Brain microvascular endothelial cell (primary cell): Measurements from ENCODE around the gene CFAP91.

Experiments used
- DNase-seq: peaks from one replicate; pipeline ENCODE4 v3.0.0-alpha.2; 2020
- H3K27ac ChIP-seq: fragments of 250-450 bp; sonication (Bioruptor Pico); 2 replicates; pipeline ENCODE4 v1.5.1; 2020; ENCODE audit warnings: mild to moderate bottlenecking, moderate library complexity
- H3K27me3 ChIP-seq: fragments of 250-450 bp; sonication (Bioruptor Pico); replicated peaks from 2 replicates; pipeline ENCODE4 v1.5.1; 2020; ENCODE audit warnings: mild to moderate bottlenecking
- H3K36me3 ChIP-seq: fragments of 250-450 bp; sonication (Bioruptor Pico); replicated peaks from 2 replicates; pipeline ENCODE4 v1.5.1; 2020; ENCODE audit warnings: mild to moderate bottlenecking
- H3K4me3 ChIP-seq: 2 replicates; pipeline ENCODE4 v1.5.1; 2011; ENCODE audit warnings: low read depth, mild to moderate bottlenecking, control low read depth, low read length, moderate library complexity
- in situ Hi-C: cut with HindIII; loops from 2 replicates; pipeline ENCODE4 v1.10.0; 2017; ENCODE audit warnings: low sequenced_read_pairs, low pct_ligation_motif_present
- TF ChIP-seq, protein P1 (sequence below): IDR thresholded peaks from 2 replicates; pipeline ENCODE4 v1.5.1; 2011; ENCODE audit warnings: low read depth, mild to moderate bottlenecking, moderate library complexity, low read length, control low read depth, inconsistent platforms; ENCODE audit errors: missing control alignments

CFAP91 gene

DNA sequence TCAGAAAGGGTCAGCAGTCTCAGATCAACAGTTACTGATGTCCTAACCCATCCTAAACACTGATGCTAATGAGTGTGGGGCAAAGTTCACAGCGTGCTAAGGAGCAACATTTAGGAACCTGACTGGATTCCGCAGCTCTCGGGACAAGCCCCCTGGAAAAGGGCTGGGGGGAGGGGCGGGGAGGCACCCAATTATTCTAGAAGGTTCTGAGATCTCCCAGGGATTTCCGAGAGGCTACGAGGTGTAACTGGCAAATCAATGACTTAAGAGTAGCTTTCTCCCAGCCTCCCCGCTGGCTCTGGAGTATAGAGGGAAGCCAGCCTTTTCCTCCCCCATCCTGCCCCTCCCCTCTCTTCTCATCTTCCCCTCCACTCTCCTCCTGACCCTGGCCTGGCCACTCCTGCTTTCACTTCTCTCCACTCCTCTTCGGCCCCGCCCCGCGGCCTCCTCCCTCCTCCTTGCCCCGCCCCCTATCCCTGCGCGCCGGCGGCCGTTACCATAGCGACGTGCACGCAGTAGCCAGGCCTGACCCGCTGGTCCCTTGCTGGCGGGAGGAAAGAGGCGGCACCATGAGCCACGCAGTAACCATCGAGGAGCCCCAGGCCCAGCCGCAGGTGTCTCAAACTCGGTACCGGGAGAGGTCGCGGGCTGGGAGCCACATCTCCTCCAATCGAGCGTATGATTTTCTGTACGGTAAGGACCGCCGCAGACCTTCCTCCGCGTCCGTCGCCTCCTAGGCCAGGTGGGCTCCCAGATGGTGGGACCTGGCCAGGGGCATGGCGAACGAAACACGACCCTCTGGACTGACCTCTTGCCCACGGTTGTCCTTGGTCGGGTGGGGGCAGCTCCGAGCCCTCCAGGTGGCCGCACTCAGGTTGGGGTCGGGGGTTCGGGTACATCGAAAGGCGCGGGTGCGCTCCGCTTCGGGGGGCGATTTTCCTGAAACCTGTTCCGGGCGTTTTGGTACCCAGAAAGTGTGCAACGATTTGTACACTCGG, at the start of gene CFAP91:
Gene CFAP91 (plus strand): TSS at position 493 of the 998 bp plus-strand sequence. CDS start 77 bp downstream, at position 570.
- H3K27ac ChIP-seq = no peak within 1 kb of the TSS
- peak within 1 kb of the TSS; percentile 63 for H3K4me3 ChIP-seq
- TF ChIP-seq, protein P1, sequence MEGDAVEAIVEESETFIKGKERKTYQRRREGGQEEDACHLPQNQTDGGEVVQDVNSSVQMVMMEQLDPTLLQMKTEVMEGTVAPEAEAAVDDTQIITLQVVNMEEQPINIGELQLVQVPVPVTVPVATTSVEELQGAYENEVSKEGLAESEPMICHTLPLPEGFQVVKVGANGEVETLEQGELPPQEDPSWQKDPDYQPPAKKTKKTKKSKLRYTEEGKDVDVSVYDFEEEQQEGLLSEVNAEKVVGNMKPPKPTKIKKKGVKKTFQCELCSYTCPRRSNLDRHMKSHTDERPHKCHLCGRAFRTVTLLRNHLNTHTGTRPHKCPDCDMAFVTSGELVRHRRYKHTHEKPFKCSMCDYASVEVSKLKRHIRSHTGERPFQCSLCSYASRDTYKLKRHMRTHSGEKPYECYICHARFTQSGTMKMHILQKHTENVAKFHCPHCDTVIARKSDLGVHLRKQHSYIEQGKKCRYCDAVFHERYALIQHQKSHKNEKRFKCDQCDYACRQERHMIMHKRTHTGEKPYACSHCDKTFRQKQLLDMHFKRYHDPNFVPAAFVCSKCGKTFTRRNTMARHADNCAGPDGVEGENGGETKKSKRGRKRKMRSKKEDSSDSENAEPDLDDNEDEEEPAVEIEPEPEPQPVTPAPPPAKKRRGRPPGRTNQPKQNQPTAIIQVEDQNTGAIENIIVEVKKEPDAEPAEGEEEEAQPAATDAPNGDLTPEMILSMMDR = no peak
- H3K27me3 ChIP-seq = no peaks in the 10 kb centered on the region
- H3K36me3 ChIP-seq = no peaks in the 10 kb centered on the region
- in situ Hi-C loops = no loop called here
- DNase-seq = peak; percentile 95

DNA sequence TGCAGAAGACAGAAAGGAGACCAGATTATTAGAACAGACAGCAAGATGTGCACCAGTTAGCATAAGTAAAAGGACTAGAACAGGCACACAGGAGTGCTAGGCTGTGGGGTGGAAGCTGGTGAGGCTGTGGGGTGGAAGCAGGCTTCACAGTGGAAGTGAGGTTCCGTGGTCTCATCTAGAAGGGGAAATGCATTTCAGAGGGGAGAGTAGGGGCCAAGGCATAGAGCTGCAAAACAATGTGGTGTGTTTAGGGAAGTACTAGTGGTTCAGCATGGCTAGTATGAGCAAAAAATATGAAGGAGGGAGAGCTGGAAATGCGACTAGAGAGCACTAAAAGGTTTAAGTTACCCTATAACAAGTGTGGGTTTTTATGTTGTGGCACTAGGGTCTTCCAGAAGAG, 48.9 kb upstream of the CFAP91 start:
- in situ Hi-C loops = no loop called here
- TF ChIP-seq, protein P1 = no peak
- H3K27ac ChIP-seq = no peak overlapping the region

GRCh38 chr3:119657887-119658702, 44.7 kb upstream of the CFAP91 start:
- H3K27me3 ChIP-seq = no peaks in the 10 kb centered on the region
- in situ Hi-C loops = no loop called here
- TF ChIP-seq, protein P1 = no peak

More for the DNA sequence above, 48.9 kb upstream of the CFAP91 start:
- Histone ChIP-seq H3K36me3 (no peaks in the 10 kb centered on the region), H3K4me3 (no peak overlapping the region), H3K27me3 (no peaks in the 10 kb centered on the region)
- no peak for DNase-seq

DNA sequence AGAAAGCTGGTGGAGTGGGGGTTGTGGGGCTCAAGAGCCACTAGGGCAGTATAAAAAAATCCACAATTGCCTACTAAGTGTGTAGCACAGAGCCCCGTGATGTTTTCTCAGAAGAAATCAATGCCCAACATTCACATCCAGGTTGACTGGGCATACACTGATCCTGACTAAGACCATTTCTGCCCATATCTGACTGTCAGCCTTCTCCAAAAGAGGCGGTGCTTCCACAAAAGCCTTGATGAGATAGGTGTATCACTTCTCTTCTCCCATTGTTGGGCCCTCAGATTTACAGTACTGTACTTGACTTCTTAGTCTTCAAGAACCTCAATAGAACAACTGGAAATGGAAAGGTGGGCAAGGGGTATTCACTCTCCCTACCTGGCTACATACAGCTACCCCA, 43.8 kb upstream of the CFAP91 start:
- no peaks in the 10 kb centered on the region for H3K27me3 ChIP-seq
- H3K27ac ChIP-seq = no peak overlapping the region
- no peak for DNase-seq
- H3K4me3 ChIP-seq = no peak overlapping the region
- TF ChIP-seq, protein P1 = no peak
- in situ Hi-C loops = no loop called here
- no peaks in the 10 kb centered on the region for H3K36me3 ChIP-seq

More at GRCh38 chr3:119657887-119658702, 44.7 kb upstream of the CFAP91 start:
- H3K4me3 ChIP-seq = no peak overlapping the region
- no peaks in the 10 kb centered on the region for H3K36me3 ChIP-seq
- no peak for DNase-seq
- no peak overlapping the region for H3K27ac ChIP-seq

- H3K36me3 ChIP-seq = no peaks in the 10 kb centered on the region
These were observed 43.1 kb upstream of the CFAP91 start for GRCh38 chr3:119659606-119660291.

More at GRCh38 chr3:119659606-119660291, 43.1 kb upstream of the CFAP91 start:
- Histone ChIP-seq H3K27ac (no peak overlapping the region), H3K4me3 (no peak overlapping the region), H3K27me3 (no peaks in the 10 kb centered on the region)
- TF ChIP-seq, protein P1 = no peak
- in situ Hi-C loops = no loop called here
- DNase-seq = no peak
